Right lobe of liver (tissue), 4 donors: ENCODE results near the gene KCNA5.

Experiments used
- POLR2A ChIP-seq: fragments of 450-650 bp; IDR thresholded peaks from one replicate; pipeline ENCODE4 v1.6.1; 2017; ENCODE audit warnings: antibody characterized with exemption, mild to moderate bottlenecking
- TF ChIP-seq, protein P1 (sequence below), 4 donors: fragments of 200-600 bp in 3 of 4; fragments of 450-650 bp in 1 of 4; IDR thresholded peaks; one replicate each; pipeline versions ENCODE4 v1.5.1 to v1.8.0; 2016 to 2022; ENCODE audit warnings: antibody characterized with exemption in 4 of 4, mild to moderate bottlenecking in 2 of 4
- donor health status: DM: no; HTN: no; CAD: no.
- donor health status: DM: no; HTN: no; CAD: no.
- donor health status: DM: no; HTN: yes; CAD: no.

GRCh38 chr12:5088586-5089264 lies 45.0 kb downstream of the KCNA5 start:
- TF ChIP-seq, protein P1, sequence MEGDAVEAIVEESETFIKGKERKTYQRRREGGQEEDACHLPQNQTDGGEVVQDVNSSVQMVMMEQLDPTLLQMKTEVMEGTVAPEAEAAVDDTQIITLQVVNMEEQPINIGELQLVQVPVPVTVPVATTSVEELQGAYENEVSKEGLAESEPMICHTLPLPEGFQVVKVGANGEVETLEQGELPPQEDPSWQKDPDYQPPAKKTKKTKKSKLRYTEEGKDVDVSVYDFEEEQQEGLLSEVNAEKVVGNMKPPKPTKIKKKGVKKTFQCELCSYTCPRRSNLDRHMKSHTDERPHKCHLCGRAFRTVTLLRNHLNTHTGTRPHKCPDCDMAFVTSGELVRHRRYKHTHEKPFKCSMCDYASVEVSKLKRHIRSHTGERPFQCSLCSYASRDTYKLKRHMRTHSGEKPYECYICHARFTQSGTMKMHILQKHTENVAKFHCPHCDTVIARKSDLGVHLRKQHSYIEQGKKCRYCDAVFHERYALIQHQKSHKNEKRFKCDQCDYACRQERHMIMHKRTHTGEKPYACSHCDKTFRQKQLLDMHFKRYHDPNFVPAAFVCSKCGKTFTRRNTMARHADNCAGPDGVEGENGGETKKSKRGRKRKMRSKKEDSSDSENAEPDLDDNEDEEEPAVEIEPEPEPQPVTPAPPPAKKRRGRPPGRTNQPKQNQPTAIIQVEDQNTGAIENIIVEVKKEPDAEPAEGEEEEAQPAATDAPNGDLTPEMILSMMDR (IDR thresholded peaks at IDR 0.05): no peak
- TF ChIP-seq POLR2A: no peak
